Activated CD4-positive, alpha-beta T cell treated with anti-CD3 and anti-CD28 coated beads, Interleukin-10, Interleukin-2, amounts not matched to agents 100 ng/mL and 50 ng/mL, durations not matched to agents 16 hours and 8 hours (primary cell): ENCODE measurements around the gene SUSD6.
"Not testable (repeated sequence)": the region's sequence is repeated elsewhere in the genome, so short reads cannot be mapped to it uniquely, and the experiment has no call there.

Source experiments
- DNase-seq: peaks from one replicate; pipeline ENCODE4 v3.0.0-alpha.2; 2020

The SUSD6 gene

DNA sequence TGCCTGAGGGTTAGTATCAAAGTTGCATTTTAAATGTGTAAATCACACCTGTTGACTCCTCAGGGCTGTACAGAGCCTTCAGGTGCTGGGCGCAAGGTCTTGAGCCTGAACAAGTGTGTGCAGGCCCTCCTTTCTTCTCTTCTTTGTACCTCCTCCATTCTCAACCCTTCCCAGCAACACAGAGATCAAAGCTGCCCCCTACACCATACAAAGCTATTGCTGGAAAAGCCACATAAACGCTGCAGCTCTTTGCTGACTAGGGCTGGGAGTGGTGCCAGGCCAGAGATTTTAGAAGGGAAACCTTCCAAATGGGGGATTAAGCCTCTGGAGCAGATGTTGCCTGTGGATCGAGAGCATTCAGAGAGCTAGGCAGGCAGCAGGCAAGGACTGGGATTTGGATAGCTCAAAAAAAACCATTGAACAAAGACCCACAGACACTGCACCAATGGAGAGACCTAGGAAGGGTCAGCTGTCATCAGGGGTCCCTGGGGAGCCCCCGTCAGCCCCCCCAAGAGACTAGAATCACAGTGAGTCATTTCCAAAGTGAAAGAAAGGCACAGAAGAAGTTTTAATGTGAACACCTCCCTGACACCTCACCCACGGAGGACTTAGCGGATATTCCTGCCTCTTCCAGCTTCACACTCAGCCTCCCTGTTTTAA is 18.2 kb upstream of the SUSD6 start:
- DNase-seq, result no peak

GRCh38 chr14:69594846-69595245 is 16.6 kb upstream of the SUSD6 start:
- no peak for DNase-seq

GRCh38 chr14:69595336-69595735 is 16.1 kb upstream of the SUSD6 start:
- no peak for DNase-seq

DNA sequence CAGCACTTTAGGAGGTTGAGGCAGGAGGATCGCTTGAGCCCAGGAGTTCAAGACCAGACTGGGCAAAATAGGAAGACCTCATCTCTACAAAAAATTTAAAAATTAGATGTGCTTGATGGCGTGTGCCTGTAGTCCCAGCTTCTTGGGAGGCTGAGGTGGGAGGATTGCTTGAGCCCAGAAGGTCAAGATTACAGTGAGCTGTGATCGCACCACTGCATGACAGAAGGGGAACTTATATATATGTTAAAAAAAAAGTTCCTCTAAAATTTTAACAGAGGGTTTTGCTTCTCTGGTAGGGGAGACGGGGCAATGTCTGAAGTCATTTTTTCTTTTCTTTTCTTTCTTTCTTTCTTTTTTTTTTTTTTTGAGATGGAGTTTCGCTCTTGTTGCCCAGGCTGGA is 12.0 kb upstream of the SUSD6 start:
- not testable (repeated sequence) for DNase-seq

DNA sequence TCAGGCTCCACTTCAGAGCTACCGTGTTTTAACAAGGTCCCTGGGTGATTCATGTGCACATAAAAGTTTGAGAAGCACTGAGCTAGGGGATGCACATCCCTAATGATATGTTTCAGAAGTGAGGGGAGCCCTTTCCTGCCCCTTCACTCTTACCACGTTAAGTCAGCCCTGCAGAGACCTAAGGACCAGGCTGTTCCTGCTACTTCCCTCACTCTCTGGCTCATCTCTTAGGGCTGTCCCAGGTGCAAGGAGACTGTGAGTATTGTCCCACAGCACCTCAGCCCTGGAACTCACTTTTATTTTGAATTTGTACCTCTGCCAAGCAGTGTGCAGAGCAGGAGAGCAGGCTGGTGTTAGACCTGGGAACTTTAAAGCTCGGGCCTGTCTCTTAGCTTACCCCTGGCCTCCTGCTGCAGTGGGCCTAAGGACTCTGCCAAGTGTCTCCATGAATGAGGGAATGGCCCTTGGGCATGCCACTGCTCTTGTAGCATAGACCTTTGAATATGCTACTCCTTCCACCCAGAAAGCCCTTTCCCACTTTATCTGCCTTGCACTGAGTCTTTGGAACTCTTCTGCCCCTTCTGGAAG is 11.0 kb upstream of the SUSD6 start:
- no peak for DNase-seq

- DNase-seq, result no peak
Observed at GRCh38 chr14:69605738-69606137, 5.7 kb upstream of the SUSD6 start.

- no peak for DNase-seq
Observed at GRCh38 chr14:69606258-69607184, 4.9 kb upstream of the SUSD6 start.

DNA sequence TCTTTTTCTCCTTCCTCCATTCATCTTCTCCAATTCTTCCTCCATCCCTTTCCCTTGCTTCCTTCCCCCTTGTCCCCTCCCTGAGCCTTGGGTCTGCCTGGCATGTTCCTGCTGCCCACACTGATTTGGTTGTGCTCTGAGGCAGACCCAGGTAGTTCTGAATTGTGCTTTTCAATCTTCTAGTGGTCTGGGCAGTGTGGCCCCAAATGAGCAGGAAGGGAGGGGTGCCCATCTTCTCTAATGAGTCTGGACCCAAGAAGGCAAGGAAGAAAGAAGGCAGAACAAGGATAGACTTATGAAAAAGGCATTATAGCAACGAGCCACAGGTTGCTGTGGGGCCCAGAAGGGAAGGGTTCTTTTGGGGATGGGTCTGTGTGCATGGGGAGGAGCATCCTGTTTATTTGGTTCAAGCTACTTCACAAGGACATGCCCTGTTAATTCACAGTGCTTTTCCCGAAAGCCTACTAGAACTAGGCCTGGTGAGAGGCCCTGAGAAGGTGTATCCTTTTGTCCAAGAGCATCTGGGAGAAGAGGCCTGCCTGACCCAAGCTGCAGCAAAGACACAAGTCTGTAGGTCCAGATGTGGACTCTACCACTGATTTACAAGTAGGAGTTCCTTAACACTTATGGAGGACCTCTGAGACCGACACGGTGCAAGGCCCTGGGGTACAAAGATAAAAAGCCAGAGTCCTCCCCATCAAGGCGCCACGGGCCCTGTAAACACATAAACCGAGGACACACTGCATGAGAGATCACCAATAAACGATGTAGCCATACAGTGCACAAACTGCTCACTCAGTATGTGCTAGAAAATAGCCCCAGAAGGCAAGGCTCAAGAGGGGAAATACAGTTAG is 1.1 kb upstream of the SUSD6 start:
- no peak for DNase-seq

- no peak for DNase-seq
Observed at GRCh38 chr14:69610874-69611171, 573 bp upstream of the SUSD6 start.

DNA sequence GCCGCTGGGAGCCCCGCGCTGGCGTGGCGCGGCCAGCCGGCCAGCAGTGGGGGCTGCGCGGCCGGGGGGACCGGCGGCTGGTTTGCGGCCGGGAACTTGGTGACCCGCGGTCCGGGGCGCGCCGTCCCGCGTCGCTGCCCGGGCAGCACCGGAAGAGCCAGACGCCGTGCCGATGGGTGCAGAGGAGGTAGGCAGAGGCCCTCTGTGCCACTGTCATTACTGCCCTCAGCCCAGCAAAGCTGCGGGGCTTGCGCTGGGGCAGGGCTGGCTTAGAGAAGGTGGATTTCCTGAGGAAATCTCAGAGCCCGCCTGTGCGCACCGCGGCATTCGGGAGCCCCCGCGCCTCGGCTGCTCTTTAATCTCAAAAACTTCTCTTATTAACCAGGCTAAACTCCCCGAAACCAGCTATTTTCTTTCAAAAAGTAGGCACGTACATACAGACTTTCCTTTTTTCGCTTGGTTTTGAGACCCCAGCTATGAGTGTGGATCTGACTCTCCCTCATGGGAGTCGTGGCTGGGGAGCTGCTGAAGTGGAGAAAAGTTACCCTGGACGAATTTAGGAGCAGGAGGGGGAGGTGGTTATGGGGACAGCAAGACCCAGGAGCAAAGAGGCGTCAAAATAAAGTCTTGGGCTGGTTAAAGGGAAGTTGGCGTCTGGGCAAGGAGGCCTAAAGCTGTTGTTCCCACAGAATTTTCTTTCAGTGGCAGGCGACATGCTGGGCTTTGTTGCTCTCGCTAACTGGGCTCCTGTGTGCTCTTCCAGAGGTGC is 802 bp downstream of the SUSD6 start:
- DNase-seq, result peak; percentile 64

DNA sequence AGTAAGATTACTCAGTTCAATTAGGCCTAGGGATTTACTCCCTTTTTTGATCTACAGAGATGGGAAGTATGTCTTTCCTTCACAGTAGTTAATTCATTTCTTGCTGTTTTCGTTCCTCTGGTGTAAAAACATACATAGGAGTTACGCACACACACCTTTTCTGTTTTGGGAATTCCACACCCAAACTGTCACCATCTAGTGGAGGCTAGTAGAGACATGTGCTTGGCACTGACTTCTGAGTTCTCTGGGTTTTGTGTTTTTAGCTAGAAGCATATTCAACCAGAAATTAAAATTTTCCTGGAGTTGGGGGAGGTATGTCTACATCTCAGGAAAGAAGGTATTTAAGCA is 1.4 kb downstream of the SUSD6 start:
- DNase-seq, result no peak

GRCh38 chr14:69613312-69614073 is 2.1 kb downstream of the SUSD6 start:
- no peak for DNase-seq

- DNase-seq, result peak; percentile 57
Observed at GRCh38 chr14:69614592-69614991, 3.2 kb downstream of the SUSD6 start.

GRCh38 chr14:69615121-69615495 is 3.7 kb downstream of the SUSD6 start:
- no peak for DNase-seq

DNA sequence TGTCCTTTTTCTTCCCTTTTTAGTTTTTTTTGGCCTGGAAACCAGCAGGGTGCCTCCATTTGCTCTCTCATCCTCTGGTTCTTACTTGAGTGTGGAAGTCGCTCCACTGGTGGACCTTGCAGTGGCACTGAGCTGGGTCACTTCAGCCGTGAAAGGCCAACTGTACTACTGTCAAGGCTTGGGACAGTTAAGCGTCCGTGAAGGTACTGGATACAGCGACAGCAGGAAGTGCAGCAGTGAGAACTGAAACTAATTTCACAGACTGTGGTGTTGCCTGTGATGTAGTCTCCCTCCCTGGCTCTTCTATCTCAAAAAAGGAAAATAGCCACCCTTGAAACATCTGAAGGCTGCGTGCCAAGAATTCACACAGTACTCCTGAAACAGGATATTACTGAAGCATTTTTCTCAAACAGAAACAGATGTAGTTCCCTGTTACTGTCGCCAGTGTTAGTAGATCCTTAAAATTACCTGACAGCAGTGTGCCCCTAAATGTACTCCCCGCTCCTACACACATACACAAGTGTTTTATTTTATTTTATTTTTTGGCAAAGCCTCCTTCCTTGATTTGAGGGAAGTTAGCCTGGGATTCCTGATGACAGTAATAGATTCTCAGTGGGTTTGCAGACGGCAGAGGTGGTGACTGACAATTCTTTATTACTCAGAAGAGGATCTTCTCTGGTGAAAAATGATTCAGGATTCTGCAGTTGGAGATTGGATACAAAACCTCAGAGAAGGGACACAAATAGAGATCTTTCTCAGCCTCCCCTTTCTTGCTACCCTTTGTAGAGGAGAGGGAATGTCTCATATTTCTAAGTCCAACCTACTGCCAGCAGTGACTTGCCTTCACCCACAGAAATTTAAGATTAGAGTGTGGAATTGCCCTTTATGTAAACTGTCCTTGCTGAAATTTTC is 4.4 kb downstream of the SUSD6 start:
- peak; percentile 81 for DNase-seq

DNA sequence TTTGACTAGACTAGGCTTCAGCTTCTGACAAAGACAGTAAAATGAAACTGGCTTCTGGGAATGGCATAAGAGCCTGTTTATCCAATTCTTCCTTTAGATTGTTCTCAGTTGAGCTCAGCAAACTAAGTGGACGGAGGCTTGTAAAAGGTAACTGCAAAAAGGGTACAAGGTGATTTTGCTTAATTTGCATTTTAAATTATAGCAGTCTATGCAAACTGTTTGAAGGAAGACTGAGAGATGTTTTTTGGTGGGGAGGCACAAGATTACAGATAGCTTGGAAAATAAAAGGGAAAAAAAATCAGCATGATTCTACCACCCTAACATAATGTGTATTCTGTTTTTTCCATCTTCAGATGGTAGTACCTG is 5.0 kb downstream of the SUSD6 start:
- no peak for DNase-seq

GRCh38 chr14:69617796-69618195 is 6.4 kb downstream of the SUSD6 start:
- DNase-seq, result no peak

- DNase-seq, result no peak
Observed at GRCh38 chr14:69619012-69619411, 7.6 kb downstream of the SUSD6 start.

- no peak for DNase-seq
Observed at GRCh38 chr14:69620211-69620611, 8.8 kb downstream of the SUSD6 start.

GRCh38 chr14:69620981-69621380 is 9.6 kb downstream of the SUSD6 start:
- DNase-seq, result no peak

GRCh38 chr14:69624136-69624535 is 12.7 kb downstream of the SUSD6 start:
- DNase-seq, result no peak
